Measurements from ENCODE around the gene LYZL6.

The LYZL6 gene

DNA sequence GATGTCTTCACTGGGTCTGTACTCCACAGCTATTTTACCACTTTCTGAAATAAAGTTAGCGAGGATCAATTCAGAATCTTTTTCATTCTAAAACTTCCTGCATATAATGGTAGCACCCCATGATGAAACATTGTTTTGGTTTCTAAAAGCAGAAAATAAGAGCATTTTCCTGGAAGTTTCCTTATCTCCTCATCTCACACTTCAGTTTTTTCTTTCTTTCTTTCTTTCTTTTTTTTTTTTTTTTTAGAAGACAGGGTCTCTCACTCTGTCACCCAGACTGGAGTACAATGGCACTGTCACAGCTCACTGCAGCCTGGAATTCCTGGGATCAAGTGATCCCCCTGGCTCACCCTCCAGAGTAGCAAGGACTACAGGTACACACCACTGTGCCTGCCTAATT lies 23.3 kb downstream of the LYZL6 start:
- peaks cover 2% of the 10 kb centered on the region for H3K9me3 ChIP-seq (ENCODE audit: insufficient read depth, low read depth, low read length)
- H2BK120ac ChIP-seq (ENCODE audit: insufficient read depth, low read length, poor library complexity) = no peak overlapping the region
- H4K91ac ChIP-seq (ENCODE audit: low read depth, low read length) = no peak overlapping the region
- H3K18ac ChIP-seq (ENCODE audit: low read length) = no peak overlapping the region
- H3K79me2 ChIP-seq (ENCODE audit: control insufficient read depth, insufficient read depth, low read length, poor library complexity) = no peaks in the 10 kb centered on the region
- no peak for DNase-seq
- H4K12ac ChIP-seq (ENCODE audit: low read depth, low read length) = no peak overlapping the region
- H3K36me3 ChIP-seq (ENCODE audit: control insufficient read depth in 1 of 2, insufficient read depth in 2 of 2, low read length in 2 of 2) = peaks cover 0 to 1% of the 10 kb centered on the region in 2 experiments
- no peak overlapping the region for H3K4ac ChIP-seq (ENCODE audit: low read depth, low read length)
- H2AFZ ChIP-seq (ENCODE audit: insufficient read depth, low read length, poor library complexity) = no peak overlapping the region
- no peaks in the 10 kb centered on the region for H3K79me1 ChIP-seq (ENCODE audit: low read length)
- no peak overlapping the region for H3K4me3 ChIP-seq (ENCODE audit: low read depth, low read length)
- no peak overlapping the region for H3K9ac ChIP-seq (ENCODE audit: low read length)
- H3K4me1 ChIP-seq (ENCODE audit: control insufficient read depth in 1 of 2, insufficient read depth in 2 of 2, low read length in 2 of 2) = no peaks in the 10 kb centered on the region
- WGBS (ENCODE audit: extremely low coverage, insufficient coverage, insufficient read length) = no CpG with 5 or more reads among the region's 1 CpG
- no peak overlapping the region for H3K27ac ChIP-seq (ENCODE audit: low read depth, low read length)
- H3K27me3 ChIP-seq (ENCODE audit: insufficient read depth, low read length) = no peaks in the 10 kb centered on the region
- no peak overlapping the region for H2BK5ac ChIP-seq (ENCODE audit: low read depth, low read length, poor library complexity)
- no peak overlapping the region for H2BK12ac ChIP-seq (ENCODE audit: low read length)
- H3K14ac ChIP-seq (ENCODE audit: low read length) = no peak overlapping the region
- no peak overlapping the region for H4K8ac ChIP-seq (ENCODE audit: low read depth, low read length)
- no peak overlapping the region for H3K4me2 ChIP-seq (ENCODE audit: low read length)
- H3K23ac ChIP-seq (ENCODE audit: low read length) = no peak overlapping the region
- no peak overlapping the region for H2AK5ac ChIP-seq (ENCODE audit: low read length)

DNA sequence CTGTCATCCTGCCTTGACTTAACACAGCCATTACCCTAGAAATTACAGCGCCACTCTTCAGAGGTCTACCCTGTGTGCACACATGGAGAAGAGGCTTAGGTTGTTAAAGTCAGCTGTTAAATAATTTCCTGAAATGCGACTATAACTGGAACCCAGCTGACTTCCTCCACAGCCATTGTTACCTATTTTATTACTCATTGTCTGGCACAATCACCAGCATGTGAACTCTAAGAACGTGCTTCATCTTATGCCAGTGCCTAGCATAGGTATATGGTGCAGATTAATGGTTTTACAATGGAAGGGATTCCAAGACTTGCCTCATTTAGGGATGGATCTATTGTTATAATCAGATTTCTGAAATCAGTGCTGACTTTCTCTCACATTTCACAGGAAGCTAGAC lies 24.8 kb downstream of the LYZL6 start:
- no peak overlapping the region for H3K23ac ChIP-seq (ENCODE audit: low read length)
- no peak overlapping the region for H4K91ac ChIP-seq (ENCODE audit: low read depth, low read length)
- H4K8ac ChIP-seq (ENCODE audit: low read depth, low read length) = no peak overlapping the region
- no peak overlapping the region for H3K14ac ChIP-seq (ENCODE audit: low read length)
- no peaks in the 10 kb centered on the region for H3K79me2 ChIP-seq (ENCODE audit: control insufficient read depth, insufficient read depth, low read length, poor library complexity)
- no peaks in the 10 kb centered on the region for H3K4me1 ChIP-seq (ENCODE audit: control insufficient read depth in 1 of 2, insufficient read depth in 2 of 2, low read length in 2 of 2)
- no peak overlapping the region for H3K4me2 ChIP-seq (ENCODE audit: low read length)
- H3K79me1 ChIP-seq (ENCODE audit: low read length) = no peaks in the 10 kb centered on the region
- H3K27ac ChIP-seq (ENCODE audit: low read depth, low read length) = no peak overlapping the region
- H3K4ac ChIP-seq (ENCODE audit: low read depth, low read length) = no peak overlapping the region
- H2BK120ac ChIP-seq (ENCODE audit: insufficient read depth, low read length, poor library complexity) = no peak overlapping the region
- H3K9ac ChIP-seq (ENCODE audit: low read length) = no peak overlapping the region
- H3K36me3 ChIP-seq (ENCODE audit: control insufficient read depth in 1 of 2, insufficient read depth in 2 of 2, low read length in 2 of 2) = peaks cover 0 to 1% of the 10 kb centered on the region in 2 experiments
- H3K4me3 ChIP-seq (ENCODE audit: low read depth, low read length) = no peak overlapping the region
- no peaks in the 10 kb centered on the region for H3K27me3 ChIP-seq (ENCODE audit: insufficient read depth, low read length)
- no peak overlapping the region for H2AK5ac ChIP-seq (ENCODE audit: low read length)
- no peak overlapping the region for H2BK5ac ChIP-seq (ENCODE audit: low read depth, low read length, poor library complexity)
- no peak overlapping the region for H4K12ac ChIP-seq (ENCODE audit: low read depth, low read length)
- no peak for DNase-seq
- no peak overlapping the region for H3K18ac ChIP-seq (ENCODE audit: low read length)
- WGBS (ENCODE audit: extremely low coverage, insufficient coverage, insufficient read length) = no CpG with 5 or more reads among the region's 3 CpGs
- H3K9me3 ChIP-seq (ENCODE audit: insufficient read depth, low read depth, low read length) = peaks cover 7% of the 10 kb centered on the region
- no peak overlapping the region for H2AFZ ChIP-seq (ENCODE audit: insufficient read depth, low read length, poor library complexity)
- no peak overlapping the region for H2BK12ac ChIP-seq (ENCODE audit: low read length)

DNA sequence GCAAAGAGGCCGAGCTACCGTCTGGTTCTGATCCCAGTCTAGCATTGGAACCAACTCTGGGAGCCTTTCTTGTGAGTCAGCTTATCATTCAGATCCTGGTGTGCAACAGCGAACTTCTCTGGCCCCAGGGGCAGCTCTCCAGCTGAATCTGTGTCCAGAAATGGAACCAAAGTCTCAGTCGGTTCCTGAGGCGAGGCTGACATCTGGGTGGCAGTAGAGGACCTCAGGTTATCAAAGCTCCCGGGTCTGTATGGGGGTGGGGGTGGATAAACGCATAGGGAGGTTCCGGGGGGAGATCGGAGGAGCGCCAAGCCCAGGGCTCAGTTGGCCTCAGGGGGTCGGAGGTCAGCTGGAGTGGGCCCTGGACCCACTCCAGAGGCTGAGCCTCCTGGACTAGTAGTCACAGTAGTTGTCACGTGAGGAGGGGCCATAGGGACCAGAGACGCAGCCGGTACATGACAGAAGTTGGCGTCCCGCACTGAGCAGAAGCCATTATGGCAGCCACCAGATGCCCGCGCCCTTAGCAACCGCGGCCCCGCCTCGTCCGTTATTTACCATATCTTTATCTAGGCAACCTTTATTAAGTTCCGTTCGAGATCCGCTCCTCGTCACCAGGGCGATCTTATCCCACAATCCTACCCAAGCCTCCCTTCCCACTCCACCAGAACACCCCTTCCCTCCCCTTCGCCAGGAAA lies 25.8 kb downstream of the LYZL6 start:
- H3K79me2 ChIP-seq (ENCODE audit: control insufficient read depth, insufficient read depth, low read length, poor library complexity) = no peaks in the 10 kb centered on the region
- H3K9me3 ChIP-seq (ENCODE audit: insufficient read depth, low read depth, low read length) = peaks cover 7% of the 10 kb centered on the region
- H3K4me1 ChIP-seq (ENCODE audit: control insufficient read depth in 1 of 2, insufficient read depth in 2 of 2, low read length in 2 of 2) = no peaks in the 10 kb centered on the region
- H3K18ac ChIP-seq (ENCODE audit: low read length) = no peak overlapping the region
- peaks cover 0 to 1% of the 10 kb centered on the region in 2 experiments for H3K36me3 ChIP-seq (ENCODE audit: control insufficient read depth in 1 of 2, insufficient read depth in 2 of 2, low read length in 2 of 2)
- H3K27me3 ChIP-seq (ENCODE audit: insufficient read depth, low read length) = no peaks in the 10 kb centered on the region
- no peak overlapping the region for H2AK5ac ChIP-seq (ENCODE audit: low read length)
- H2BK120ac ChIP-seq (ENCODE audit: insufficient read depth, low read length, poor library complexity) = no peak overlapping the region
- H3K27ac ChIP-seq (ENCODE audit: low read depth, low read length) = no peak overlapping the region
- H3K14ac ChIP-seq (ENCODE audit: low read length) = no peak overlapping the region
- H2BK5ac ChIP-seq (ENCODE audit: low read depth, low read length, poor library complexity) = no peak overlapping the region
- H2AFZ ChIP-seq (ENCODE audit: insufficient read depth, low read length, poor library complexity) = no peak overlapping the region
- H4K12ac ChIP-seq (ENCODE audit: low read depth, low read length) = no peak overlapping the region
- no peaks in the 10 kb centered on the region for H3K79me1 ChIP-seq (ENCODE audit: low read length)
- no peak overlapping the region for H4K91ac ChIP-seq (ENCODE audit: low read depth, low read length)
- H3K23ac ChIP-seq (ENCODE audit: low read length) = no peak overlapping the region
- H4K8ac ChIP-seq (ENCODE audit: low read depth, low read length) = no peak overlapping the region
- no CpG with 5 or more reads among the region's 29 CpGs for WGBS (ENCODE audit: extremely low coverage, insufficient coverage, insufficient read length)
- H3K9ac ChIP-seq (ENCODE audit: low read length) = no peak overlapping the region
- H3K4ac ChIP-seq (ENCODE audit: low read depth, low read length) = no peak overlapping the region
- no peak overlapping the region for H2BK12ac ChIP-seq (ENCODE audit: low read length)
- no peak for DNase-seq
- H3K4me3 ChIP-seq (ENCODE audit: low read depth, low read length) = no peak overlapping the region
- H3K4me2 ChIP-seq (ENCODE audit: low read length) = no peak overlapping the region

DNA sequence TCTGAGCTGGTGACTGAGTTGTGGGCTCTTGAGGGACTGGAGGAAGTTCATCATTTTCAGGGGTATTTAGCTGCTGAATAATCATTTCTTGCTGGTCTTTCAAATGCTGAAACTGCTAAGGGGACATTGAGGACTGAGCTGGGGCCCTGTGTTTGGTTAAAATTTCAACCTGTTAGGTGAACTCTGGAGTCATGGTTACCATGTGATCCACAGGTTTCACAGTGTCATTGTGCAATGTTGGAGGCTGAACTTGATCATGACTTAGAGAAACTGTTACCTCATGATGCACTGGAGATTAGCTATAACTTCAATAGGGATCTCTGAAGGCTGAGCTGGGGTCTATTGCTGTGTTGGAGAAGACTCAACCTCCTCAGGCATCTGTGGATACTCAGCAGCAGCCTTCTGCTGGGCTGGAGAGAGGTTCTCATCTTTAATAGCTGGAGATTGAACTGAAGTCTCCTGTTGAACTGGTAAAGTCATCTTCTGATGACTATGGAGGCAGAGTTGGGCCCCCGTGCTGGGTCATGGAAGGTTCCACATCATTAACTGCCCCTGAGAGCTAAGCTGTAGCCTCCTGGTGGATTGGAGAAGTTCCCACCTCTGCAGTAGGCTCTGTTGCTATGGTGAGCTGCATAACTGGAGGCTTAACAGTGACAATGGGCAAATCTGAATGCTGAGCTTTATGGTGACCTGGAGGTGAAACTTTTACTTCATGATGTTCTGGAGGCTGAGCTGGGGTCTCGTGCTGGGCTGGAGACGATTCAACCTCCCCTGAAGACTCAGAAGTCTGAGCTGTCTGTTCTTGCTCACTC lies 28.2 kb downstream of the LYZL6 start:
- H4K8ac ChIP-seq (ENCODE audit: low read depth, low read length) = no peak overlapping the region

More for the DNA sequence above, 28.2 kb downstream of the LYZL6 start:
- H3K36me3 ChIP-seq (ENCODE audit: control insufficient read depth in 1 of 2, insufficient read depth in 2 of 2, low read length in 2 of 2) = peaks cover 0 to 1% of the 10 kb centered on the region in 2 experiments
- no peak overlapping the region for H2AK5ac ChIP-seq (ENCODE audit: low read length)
- H2BK12ac ChIP-seq (ENCODE audit: low read length) = no peak overlapping the region
- no peaks in the 10 kb centered on the region for H3K4me1 ChIP-seq (ENCODE audit: control insufficient read depth in 1 of 2, insufficient read depth in 2 of 2, low read length in 2 of 2)
- H2BK5ac ChIP-seq (ENCODE audit: low read depth, low read length, poor library complexity) = no peak overlapping the region
- no peak overlapping the region for H3K4me3 ChIP-seq (ENCODE audit: low read depth, low read length)
- no peak overlapping the region for H3K4me2 ChIP-seq (ENCODE audit: low read length)
- no peaks in the 10 kb centered on the region for H3K79me2 ChIP-seq (ENCODE audit: control insufficient read depth, insufficient read depth, low read length, poor library complexity)
- H2AFZ ChIP-seq (ENCODE audit: insufficient read depth, low read length, poor library complexity) = no peak overlapping the region
- H3K23ac ChIP-seq (ENCODE audit: low read length) = no peak overlapping the region
- H3K27me3 ChIP-seq (ENCODE audit: insufficient read depth, low read length) = no peaks in the 10 kb centered on the region
- no peak overlapping the region for H3K4ac ChIP-seq (ENCODE audit: low read depth, low read length)
- H3K18ac ChIP-seq (ENCODE audit: low read length) = no peak overlapping the region
- peaks cover 7% of the 10 kb centered on the region for H3K9me3 ChIP-seq (ENCODE audit: insufficient read depth, low read depth, low read length)
- H4K91ac ChIP-seq (ENCODE audit: low read depth, low read length) = no peak overlapping the region
- H4K12ac ChIP-seq (ENCODE audit: low read depth, low read length) = no peak overlapping the region
- H3K27ac ChIP-seq (ENCODE audit: low read depth, low read length) = no peak overlapping the region
- H3K14ac ChIP-seq (ENCODE audit: low read length) = no peak overlapping the region
- no peak overlapping the region for H3K9ac ChIP-seq (ENCODE audit: low read length)
- no peak for DNase-seq
- WGBS (ENCODE audit: extremely low coverage, insufficient coverage, insufficient read length) = no CpG with 5 or more reads among the region's 3 CpGs
- no peak overlapping the region for H2BK120ac ChIP-seq (ENCODE audit: insufficient read depth, low read length, poor library complexity)
- no peaks in the 10 kb centered on the region for H3K79me1 ChIP-seq (ENCODE audit: low read length)

Measured in trophoblast cell (in vitro differentiated cells and primary cell).